Fibroblast of the aortic adventitia (primary cell): ENCODE results near the gene LIAS. TPM values are rescaled to one million over a fixed set of nuclear protein-coding genes. Genes with fewer than 3 reads are reported as not detected.

Experiments used
- DNase-seq: peaks from one replicate; pipeline ENCODE4 v3.0.0-alpha.2; 2010; ENCODE audit warnings: low read depth
- H3K4me3 ChIP-seq: 2 replicates; pipeline ENCODE4 v1.5.1; 2011; ENCODE audit warnings: low read depth, mild to moderate bottlenecking, control low read depth, low read length, moderate library complexity
- CTCF ChIP-seq: IDR thresholded peaks from 2 replicates; pipeline ENCODE4 v1.5.1; 2011; ENCODE audit warnings: mild to moderate bottlenecking, low read length, control low read depth, inconsistent platforms; ENCODE audit not compliant: insufficient read depth
- total RNA-seq: library from RNA; depleted of rRNA; stranded (reverse); fragments of >200 nt; gene quantifications from 2 replicates; pipeline ENCODE4 v1.2.3, GENCODE V29; 2012; ENCODE audit warnings: low replicate concordance

Gene LIAS
- total RNA-seq, 1 donor: 9.7 TPM

GRCh38 chr4:39516407-39516966 is 57.6 kb downstream of the LIAS start:
- H3K4me3 ChIP-seq: no peak overlapping the region
- DNase-seq: no peak
- TF ChIP-seq CTCF: no peak

GRCh38 chr4:39518484-39518883 is 59.6 kb downstream of the LIAS start:
- no peak for TF ChIP-seq CTCF
- DNase-seq: no peak
- no peak overlapping the region for H3K4me3 ChIP-seq

- TF ChIP-seq CTCF: no peak
- peak; percentile 83 for DNase-seq
- H3K4me3 ChIP-seq: peak overlapping the region; percentile 36
Measured at GRCh38 chr4:39521253-39521919, 62.5 kb downstream of the LIAS start.

DNA sequence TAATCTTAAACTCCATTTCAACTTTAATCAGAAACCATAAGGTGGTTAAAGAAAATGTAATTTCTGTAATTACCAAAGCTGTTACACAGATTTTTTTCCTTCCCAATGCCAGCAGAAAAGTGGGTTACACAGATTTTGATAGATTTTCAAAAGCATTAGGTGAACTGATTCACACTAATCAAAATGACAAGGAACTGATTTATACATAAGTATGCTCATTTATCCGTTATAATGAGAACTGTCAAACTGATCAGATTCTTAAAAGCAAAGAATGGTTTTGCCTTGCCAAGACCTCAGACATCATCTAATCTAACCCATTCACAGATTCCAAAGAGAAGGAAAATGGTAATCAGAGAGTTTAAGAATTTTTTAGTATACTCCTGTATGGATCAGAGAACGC is 63.2 kb downstream of the LIAS start:
- no peak for TF ChIP-seq CTCF
- peak overlapping the region; percentile 1 for H3K4me3 ChIP-seq
- no peak for DNase-seq

DNA sequence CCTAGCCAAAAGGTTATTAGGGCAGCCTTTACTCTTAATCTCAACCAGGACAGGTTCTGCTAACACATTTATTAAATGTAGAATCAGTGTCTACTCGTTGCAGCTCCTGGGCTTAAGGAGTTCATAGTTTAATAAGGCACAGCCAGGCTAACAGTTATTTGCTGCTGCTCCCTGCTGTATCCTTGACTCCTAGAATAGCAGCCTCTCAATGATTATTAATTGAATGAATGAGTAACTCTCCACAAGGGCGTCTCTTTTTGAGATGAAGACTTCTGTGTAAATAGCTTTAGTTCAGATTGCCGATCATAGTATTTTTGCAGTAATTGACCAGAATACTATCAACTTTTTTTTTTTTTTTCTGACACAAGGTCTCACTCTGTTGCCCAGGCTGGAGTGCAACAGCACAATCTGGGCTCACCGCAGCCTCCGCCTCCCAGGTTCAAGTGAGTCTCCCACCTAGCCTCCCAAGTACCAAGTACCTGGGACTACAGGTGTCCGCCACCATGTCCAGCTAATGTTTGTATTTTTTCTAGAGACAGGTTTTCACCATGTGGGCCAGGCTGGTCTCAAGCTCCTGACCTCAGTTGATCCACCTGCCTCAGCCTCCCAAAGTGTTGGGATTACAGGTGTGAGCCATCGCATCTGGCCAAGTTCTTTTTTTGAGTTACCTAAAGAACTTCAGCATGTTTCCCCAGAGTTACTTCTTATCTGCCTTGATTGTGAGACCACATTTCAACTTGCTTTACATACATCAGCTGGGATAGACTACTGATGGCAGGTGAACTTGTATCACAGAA is 65.5 kb downstream of the LIAS start:
- DNase-seq: no peak
- H3K4me3 ChIP-seq: peak overlapping the region; percentile 13
- TF ChIP-seq CTCF: no peak

GRCh38 chr4:39525822-39526690 is 67.2 kb downstream of the LIAS start:
- no peak for TF ChIP-seq CTCF
- H3K4me3 ChIP-seq: peak overlapping the region; percentile 87
- no peak for DNase-seq
